MCF 10A (cell line): ENCODE measurements around the gene TXNL4A. TPM values are rescaled to one million over a fixed set of nuclear protein-coding genes. Genes with fewer than 3 reads are reported as not detected.
"Not testable (repeated sequence)": the region's sequence is repeated elsewhere in the genome, so short reads cannot be mapped to it uniquely, and the experiment has no call there.

Source experiments
- BruUV-seq: library from RNA; stranded (reverse); fragments of 400-500 nt; replicated peaks from 2 replicates; lab custom pipeline; 2021; lab: Mats Ljungman, UMichigan
- CTCF ChIA-PET: fragments of 300-600 bp; sonication (Branson Sonifier 250); formaldehyde crosslinking; extraction: SDS; loops from one replicate; lab custom pipeline; 2021; ENCODE audit warnings: antibody characterized with exemption, inconsistent platforms; lab: Yijun Ruan, JAX
- POLR2A ChIA-PET: fragments of 300-600, 350-650 bp; sonication (Branson Sonifier 250); formaldehyde crosslinking; extraction: SDS; loops from one replicate; lab custom pipeline; 2020; ENCODE audit warnings: antibody characterized with exemption, inconsistent platforms; lab: Yijun Ruan, JAX
- DNase-seq: peaks from one replicate; pipeline ENCODE4 v3.0.0-alpha.2; 2018; ENCODE audit not compliant: unreplicated experiment
- H3K27ac Mint-ChIP-seq: one replicate; pipeline ENCODE4 v1.8.0; 2022; ENCODE audit warnings: mild to moderate bottlenecking, low read depth, mixed read lengths; ENCODE audit not compliant: unreplicated experiment
- H3K27me3 Mint-ChIP-seq: one replicate; pipeline ENCODE4 v1.8.0; 2022; ENCODE audit warnings: mixed read lengths; ENCODE audit not compliant: insufficient read depth, unreplicated experiment
- H3K36me3 Mint-ChIP-seq: one replicate; pipeline ENCODE4 v1.8.0; 2022; ENCODE audit warnings: mild to moderate bottlenecking, moderate library complexity, mixed read lengths; ENCODE audit not compliant: insufficient read depth, unreplicated experiment
- H3K4me1 Mint-ChIP-seq: one replicate; pipeline ENCODE4 v1.8.0; 2022; ENCODE audit warnings: mixed read lengths; ENCODE audit not compliant: insufficient read depth, unreplicated experiment
- H3K4me3 Mint-ChIP-seq: one replicate; pipeline ENCODE4 v1.8.0; 2022; ENCODE audit warnings: mild to moderate bottlenecking, moderate library complexity, mixed read lengths; ENCODE audit not compliant: unreplicated experiment
- H3K9me3 Mint-ChIP-seq: one replicate; pipeline ENCODE4 v1.8.0; 2022; ENCODE audit warnings: mixed read lengths; ENCODE audit not compliant: unreplicated experiment
- intact Hi-C: fragments of 100-400 bp; cut with micrococcal nuclease; formaldehyde crosslinking; loops from 2 replicates; pipeline ENCODE4 v1.14.1; 2022
- total RNA-seq: library from RNA; stranded (reverse); gene quantifications from 2 replicates; pipeline ENCODE4 v1.2.3, GENCODE V29; 2022
- TF ChIP-seq, protein P1 (sequence below): fragments of 200-600 bp; IDR thresholded peaks from one replicate; pipeline ENCODE4 v1.8.0; 2022; ENCODE audit warnings: antibody characterized with exemption, mild to moderate bottlenecking; ENCODE audit not compliant: unreplicated experiment

TXNL4A gene
- total RNA-seq, 1 experiment from 2014 or later = 207 TPM

DNA sequence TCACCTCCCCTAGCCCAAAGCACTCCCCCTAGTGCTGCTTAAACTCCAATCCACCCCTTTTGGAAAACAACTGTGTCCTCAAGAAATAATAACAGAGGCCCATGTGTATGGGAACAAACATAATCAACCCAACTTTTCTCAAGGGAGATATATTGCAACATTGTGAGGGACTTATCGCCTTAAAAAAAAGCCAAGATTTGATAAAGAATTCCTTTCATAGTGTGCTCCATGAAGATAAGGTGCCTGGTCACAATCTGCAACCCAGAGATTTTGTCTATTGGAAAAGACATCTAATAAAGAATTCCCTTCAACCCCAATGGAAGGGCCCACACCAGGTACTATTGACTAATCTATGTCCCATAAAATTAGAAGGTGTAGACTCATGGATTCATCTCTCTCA is 41.3 kb upstream of the TXNL4A start:
- no peak overlapping the region for H3K27ac Mint-ChIP-seq
- no peaks in the 10 kb centered on the region for H3K27me3 Mint-ChIP-seq
- peaks cover 7% of the 10 kb centered on the region for H3K9me3 Mint-ChIP-seq
- POLR2A ChIA-PET = no interaction called here
- TF ChIP-seq, protein P1, sequence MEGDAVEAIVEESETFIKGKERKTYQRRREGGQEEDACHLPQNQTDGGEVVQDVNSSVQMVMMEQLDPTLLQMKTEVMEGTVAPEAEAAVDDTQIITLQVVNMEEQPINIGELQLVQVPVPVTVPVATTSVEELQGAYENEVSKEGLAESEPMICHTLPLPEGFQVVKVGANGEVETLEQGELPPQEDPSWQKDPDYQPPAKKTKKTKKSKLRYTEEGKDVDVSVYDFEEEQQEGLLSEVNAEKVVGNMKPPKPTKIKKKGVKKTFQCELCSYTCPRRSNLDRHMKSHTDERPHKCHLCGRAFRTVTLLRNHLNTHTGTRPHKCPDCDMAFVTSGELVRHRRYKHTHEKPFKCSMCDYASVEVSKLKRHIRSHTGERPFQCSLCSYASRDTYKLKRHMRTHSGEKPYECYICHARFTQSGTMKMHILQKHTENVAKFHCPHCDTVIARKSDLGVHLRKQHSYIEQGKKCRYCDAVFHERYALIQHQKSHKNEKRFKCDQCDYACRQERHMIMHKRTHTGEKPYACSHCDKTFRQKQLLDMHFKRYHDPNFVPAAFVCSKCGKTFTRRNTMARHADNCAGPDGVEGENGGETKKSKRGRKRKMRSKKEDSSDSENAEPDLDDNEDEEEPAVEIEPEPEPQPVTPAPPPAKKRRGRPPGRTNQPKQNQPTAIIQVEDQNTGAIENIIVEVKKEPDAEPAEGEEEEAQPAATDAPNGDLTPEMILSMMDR = no peak
- CTCF ChIA-PET = no interaction called here
- BruUV-seq = no TSS peak
- H3K4me1 Mint-ChIP-seq = peaks cover 9% of the 10 kb centered on the region
- intact Hi-C loops = loop anchor here (5.0 kb wide), 1 partner anchor 83 kb away; no protein-coding TSS in a partner anchor
- H3K4me3 Mint-ChIP-seq = no peak overlapping the region
- no peak for DNase-seq
- H3K36me3 Mint-ChIP-seq = peaks cover 6% of the 10 kb centered on the region

DNA sequence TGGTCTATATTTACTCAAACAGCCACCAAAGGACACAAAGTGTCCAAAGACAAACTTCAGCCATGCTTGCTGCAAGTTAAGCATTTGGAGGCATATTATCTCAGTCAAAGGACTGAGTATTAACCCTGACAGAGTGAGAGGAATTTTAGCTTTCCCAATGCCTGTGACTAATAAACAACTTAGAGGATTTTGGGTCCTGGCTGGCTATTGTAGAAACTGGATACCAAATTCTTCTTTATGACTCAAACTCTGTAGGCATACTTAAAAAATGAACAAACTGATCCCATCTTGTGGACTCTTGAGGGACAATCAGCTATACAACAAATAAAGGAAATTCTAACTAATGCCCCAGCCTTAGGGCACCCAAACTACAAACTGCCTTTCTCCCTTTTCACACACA is 39.4 kb upstream of the TXNL4A start:
- intact Hi-C loops, H3K4me1 Mint-ChIP-seq, H3K27me3 Mint-ChIP-seq, H3K27ac Mint-ChIP-seq, BruUV-seq, H3K9me3 Mint-ChIP-seq, CTCF ChIA-PET, H3K36me3 Mint-ChIP-seq, H3K4me3 Mint-ChIP-seq: not testable (repeated sequence)
- POLR2A ChIA-PET = interaction anchor here (2.0 kb wide), 1 partner anchor 18 kb away, joined by 6 read pairs; no protein-coding TSS in a partner anchor
- DNase-seq = peak; percentile 36

DNA sequence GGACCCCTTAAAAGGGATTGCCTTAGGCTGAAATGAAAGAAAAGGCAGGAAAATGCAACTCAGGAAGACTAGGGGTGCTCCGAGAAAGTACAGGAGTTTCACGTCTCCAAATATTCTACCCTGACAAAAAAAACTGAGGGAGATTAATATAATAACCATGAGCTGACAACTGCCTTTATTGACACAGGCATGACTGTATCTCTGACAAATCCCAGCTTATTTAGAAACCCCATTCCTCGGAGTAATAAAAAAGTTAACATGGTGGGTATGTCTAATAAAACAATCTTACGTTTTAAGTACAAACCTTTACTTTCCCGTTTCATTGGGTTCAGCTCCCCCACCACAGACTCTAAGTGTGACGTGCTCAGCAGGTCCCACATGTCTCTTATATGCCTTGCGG is 38.0 kb upstream of the TXNL4A start:
- TF ChIP-seq, protein P1 = no peak
- Mint-ChIP-seq H3K36me3 (no peaks in the 10 kb centered on the region), H3K4me3 (no peak overlapping the region), H3K4me1 (no peaks in the 10 kb centered on the region), H3K9me3 (peaks cover 7% of the 10 kb centered on the region), H3K27ac (no peak overlapping the region), H3K27me3 (no peaks in the 10 kb centered on the region)
- ChIA-PET POLR2A (interaction anchor here (0.7 to 2.0 kb wide), 3 partner anchors 16 to 61 kb away, joined by 3 to 6 read pairs (median 3); no protein-coding TSS in a partner anchor), CTCF (no interaction called here)
- BruUV-seq = no TSS peak
- intact Hi-C loops = no loop called here
- DNase-seq = no peak

DNA sequence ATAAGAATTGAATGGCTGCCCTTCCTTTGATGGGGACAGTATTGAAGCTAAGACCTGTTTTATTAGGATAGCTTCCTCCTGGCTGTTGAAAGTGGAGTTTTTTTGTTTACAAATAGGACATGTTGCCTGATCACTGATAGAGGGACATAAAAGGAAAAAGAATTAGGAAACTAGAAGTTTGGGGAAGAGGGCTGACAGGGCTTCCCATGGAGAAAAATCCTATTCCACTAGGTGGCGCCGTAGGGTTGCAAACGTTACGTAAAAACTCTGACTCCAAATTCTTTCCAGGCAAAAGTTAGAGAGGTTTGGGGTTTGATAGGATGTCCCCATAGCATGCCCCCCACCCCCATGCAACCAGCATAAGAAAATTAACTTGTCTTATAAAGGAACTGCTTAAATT is 34.8 kb upstream of the TXNL4A start:
- no peak overlapping the region for H3K4me3 Mint-ChIP-seq
- H3K4me1 Mint-ChIP-seq = no peaks in the 10 kb centered on the region
- intact Hi-C loops = no loop called here
- TF ChIP-seq, protein P1 = peak; percentile 46
- no peaks in the 10 kb centered on the region for H3K36me3 Mint-ChIP-seq
- DNase-seq = peak; percentile 9
- no TSS peak for BruUV-seq
- no peaks in the 10 kb centered on the region for H3K27me3 Mint-ChIP-seq
- H3K9me3 Mint-ChIP-seq = peaks cover 20% of the 10 kb centered on the region
- CTCF ChIA-PET = no interaction called here
- POLR2A ChIA-PET = interaction anchor here (0.8 kb wide), 1 partner anchor 56 kb away, joined by 5 read pairs; no protein-coding TSS in a partner anchor
- H3K27ac Mint-ChIP-seq = no peak overlapping the region
